ENCODE data around the gene BCS1L. TPM values are rescaled to one million over a fixed set of nuclear protein-coding genes. Genes with fewer than 3 reads are reported as not detected.

Gene BCS1L
- total and polyA plus RNA-seq, 9 of the 15 experiments (the other 6 are each of a cell fraction or from before 2014, with no cell fraction given) = 37.6 to 103 (median 56.7) TPM

GRCh38 chr2:218659258-218659987 lies at the start of gene BCS1L, which contains the start of gene ZNF142 (continued):
- no peak for TF ChIP-seq MXD1 (CRISPR knock-in tag; IDR thresholded peaks at IDR 0.05; ENCODE audit: borderline replicate concordance, poor library complexity, severe bottlenecking)
- no peak for TF ChIP-seq DMBX1 (CRISPR knock-in tag; IDR thresholded peaks at IDR 0.05; ENCODE audit: borderline replicate concordance)
- TF ChIP-seq ZBTB1 (CRISPR knock-in tag; IDR thresholded peaks at IDR 0.05; ENCODE audit: borderline replicate concordance, low read depth) = no peak; the same call in 1 of the 2 replicates
- TF ChIP-seq TEAD4 (IDR thresholded peaks at IDR 0.05; ENCODE audit: low read length) = no peak
- no peak for TF ChIP-seq TEAD4 (CRISPR knock-in tag; IDR thresholded peaks at IDR 0.05; ENCODE audit: borderline replicate concordance)
- peak; percentile 30; the same call in 1 of the 2 replicates for TF ChIP-seq ZBTB7A (IDR thresholded peaks at IDR 0.05; ENCODE audit: borderline replicate concordance, control insufficient read depth, low read depth, low read length)
- TF ChIP-seq BCL6 (CRISPR knock-in tag; IDR thresholded peaks at IDR 0.05) = no peak
- peak; percentile 58 for TF ChIP-seq SP1 (CRISPR knock-in tag; IDR thresholded peaks at IDR 0.05)
- TF ChIP-seq ZNF3 (CRISPR knock-in tag; IDR thresholded peaks at IDR 0.05) = no peak
- no peak for TF ChIP-seq SAP30 (IDR thresholded peaks at IDR 0.05; ENCODE audit: borderline replicate concordance, insufficient read depth, low read depth, low read length, poor library complexity, severe bottlenecking)
- TF ChIP-seq FOS (IDR thresholded peaks at IDR 0.05; ENCODE audit: extremely low read depth, insufficient read length) = no peak
- 0 out of 2 replicates have a peak, but pooled peaks have one; percentile 26 for TF ChIP-seq THAP12 (CRISPR knock-in tag; IDR thresholded peaks at IDR 0.05)
- TF ChIP-seq ZNF511 (CRISPR knock-in tag; IDR thresholded peaks at IDR 0.05) = 0 out of 2 replicates have a peak, but pooled peaks have one; percentile 38
- TF ChIP-seq ZNF592 (IDR thresholded peaks at IDR 0.05) = no peak
- TF ChIP-seq CREB1 (IDR thresholded peaks at IDR 0.05) = no peak; the same call in 1 of the 2 replicates
- TF ChIP-seq CREB1 (CRISPR knock-in tag; IDR thresholded peaks at IDR 0.05) = no peak; the same call in 1 of the 2 replicates
- no peak for TF ChIP-seq ZNF699 (CRISPR knock-in tag; IDR thresholded peaks at IDR 0.05; ENCODE audit: insufficient replicate concordance)
- no peak for TF ChIP-seq RUNX1 (IDR thresholded peaks at IDR 0.05; ENCODE audit: low read depth)
- TF ChIP-seq ZNF444 (CRISPR knock-in tag; IDR thresholded peaks at IDR 0.05) = no peak

All from K562 (cell line).